HepG2 (cell line): ENCODE results near the gene NISCH. TPM values are rescaled to one million over a fixed set of nuclear protein-coding genes. Genes with fewer than 3 reads are reported as not detected.

Experiments used
- ATAC-seq: fragments of 200-7000 bp; cut with Tn5 transposase; 3 replicates; pipeline ENCODE4 v1.9.1; 2020; ENCODE audit warnings: mild to moderate bottlenecking, moderate library complexity
- BruUV-seq: library from RNA; stranded (reverse); fragments of 400-500 nt; replicated peaks from 2 replicates; lab custom pipeline; 2021; lab: Mats Ljungman, UMichigan
- CTCF ChIA-PET: fragments of 300-600 bp; formaldehyde crosslinking; extraction: SDS; loops from one replicate; lab custom pipeline; 2021; ENCODE audit warnings: low total read pairs, inconsistent platforms, low intra/inter-chr PET ratio; lab: Yijun Ruan, JAX
- POLR2A ChIA-PET: fragments of 350-600 bp; sonication (Branson Sonifier 250); formaldehyde crosslinking; loops from one replicate; lab custom pipeline; 2020; ENCODE audit warnings: antibody characterized with exemption, inconsistent platforms; lab: Yijun Ruan, JAX
- DNase-seq: peaks from one replicate; pipeline ENCODE4 v3.0.0-alpha.2; 2015; ENCODE audit warnings: low spot score
- FAIRE-seq: peaks from 3 replicates; lab custom pipeline; 2011; peaks lifted over from hg19 to GRCh38; lab: Jason Lieb, UNC
- H2AFZ ChIP-seq: one replicate; pipeline ENCODE4 v1.6.1; 2011; ENCODE audit warnings: low read length, inconsistent platforms
- H3K27ac ChIP-seq: fragments of 300-600 bp; 3 replicates; pipeline ENCODE4 v1.8.0; 2011; ENCODE audit warnings: mixed run types, mild to moderate bottlenecking, mixed read lengths, low read length, inconsistent platforms; ENCODE audit not compliant: insufficient read depth; ENCODE audit errors: extremely low read length
- H3K27me3 ChIP-seq, 2 experiments: fragments of 200-600 bp in 1 of 2; 2 replicates in 1 of 2; 3 replicates in 1 of 2; pipeline versions ENCODE4 v1.6.0 to v1.8.0; 2011; ENCODE audit warnings: low read length in 2 of 2, mild to moderate bottlenecking in 2 of 2, moderate library complexity in 2 of 2, inconsistent platforms in 1 of 2; ENCODE audit not compliant: insufficient read depth in 2 of 2, control insufficient read depth in 1 of 2
- H3K36me3 ChIP-seq, 2 experiments: fragments of 200-600 bp in 1 of 2; replicated peaks in 1 of 2; 2 replicates in 1 of 2; 3 replicates in 1 of 2; pipeline versions ENCODE4 v1.5.1 to v1.8.0; 2011; ENCODE audit warnings: low read length in 2 of 2, inconsistent platforms in 1 of 2; ENCODE audit not compliant: insufficient read depth in 2 of 2, control insufficient read depth in 1 of 2
- H3K4me1 ChIP-seq: 2 replicates; pipeline ENCODE4 v1.5.1; 2012; ENCODE audit warnings: low read length, inconsistent platforms; ENCODE audit not compliant: insufficient read depth
- H3K4me2 ChIP-seq: 2 replicates; pipeline ENCODE4 v1.6.0; 2011; ENCODE audit warnings: low read depth, low read length, inconsistent platforms
- H3K4me3 ChIP-seq, 3 experiments: fragments of 200-600 bp in 1 of 3; sonication (generic), shearing (Covaris generic) in 1 of 3; replicated peaks in 1 of 3; 2 replicates each; pipeline ENCODE4 v1.5.1; 2011 to 2016; ENCODE audit warnings: low read length in 3 of 3, inconsistent platforms in 2 of 3, low read depth in 2 of 3, mild to moderate bottlenecking in 2 of 3, control low read depth in 1 of 3, mixed read lengths in 1 of 3; ENCODE audit not compliant: insufficient read depth in 1 of 3
- H3K79me2 ChIP-seq: one replicate; pipeline ENCODE4 v1.6.1; 2011; ENCODE audit warnings: low read length, inconsistent platforms; ENCODE audit not compliant: insufficient read depth
- H3K9ac ChIP-seq: 2 replicates; pipeline ENCODE4 v1.6.0; 2011; ENCODE audit warnings: mild to moderate bottlenecking, low read depth, low read length, inconsistent platforms; ENCODE audit not compliant: insufficient read depth
- H3K9me3 ChIP-seq: 2 replicates; pipeline ENCODE4 v1.5.1; 2012; ENCODE audit warnings: mild to moderate bottlenecking, low read length
- H4K20me1 ChIP-seq: 2 replicates; pipeline ENCODE4 v1.6.0; 2011; ENCODE audit warnings: inconsistent platforms, mild to moderate bottlenecking, low read length, moderate library complexity; ENCODE audit not compliant: insufficient read depth
- ARID2 ChIP-seq: sonication (generic); formaldehyde crosslinking; IDR thresholded peaks from 2 replicates; pipeline ENCODE4 v1.8.1; 2022; ENCODE audit warnings: mild to moderate bottlenecking, missing genetic modification reagents, borderline replicate concordance
- FOXM1 ChIP-seq: sonication (generic); formaldehyde crosslinking; IDR thresholded peaks from 2 replicates; pipeline ENCODE4 v1.5.0; 2020; ENCODE audit warnings: missing genetic modification reagents
- GABPA ChIP-seq, 2 experiments: IDR thresholded peaks; 2 replicates each; pipeline ENCODE4 v1.6.1; 2011 to 2016; ENCODE audit warnings: low read depth in 2 of 2, low read length in 1 of 2, missing biosample characterization in 1 of 2, missing genetic modification characterization in 1 of 2
- GPN1 ChIP-seq: sonication (generic); formaldehyde crosslinking; IDR thresholded peaks from 2 replicates; pipeline ENCODE4 v1.5.1; 2020; ENCODE audit warnings: missing genetic modification reagents, borderline replicate concordance
- PHF8 ChIP-seq: sonication (generic); formaldehyde crosslinking; IDR thresholded peaks from 2 replicates; pipeline ENCODE4 v1.5.0; 2020; ENCODE audit warnings: missing genetic modification reagents
- POLR2AphosphoS2 ChIP-seq: IDR thresholded peaks from 2 replicates; pipeline ENCODE4 v1.6.1; 2011; ENCODE audit warnings: low read depth, low read length, improper control_type of control experiment
- SIN3A ChIP-seq: IDR thresholded peaks from 2 replicates; pipeline ENCODE4 v1.6.1; 2011; ENCODE audit warnings: low read depth, mild to moderate bottlenecking, control low read depth, low read length, borderline replicate concordance
- SOX6 ChIP-seq, 2 experiments: fragments of 450-650 bp in 1 of 2; sonication (generic) in 1 of 2; formaldehyde crosslinking in 1 of 2; IDR thresholded peaks; 2 replicates each; pipeline versions ENCODE4 v1.4.0 to v1.6.1; 2017 to 2020; ENCODE audit warnings: antibody characterized with exemption in 1 of 2, mild to moderate bottlenecking in 1 of 2, missing genetic modification reagents in 1 of 2
- SP4 ChIP-seq: sonication (generic); formaldehyde crosslinking; IDR thresholded peaks from 2 replicates; pipeline ENCODE4 v1.8.1; 2023; ENCODE audit warnings: mild to moderate bottlenecking, missing genetic modification reagents
- TEAD2 ChIP-seq: sonication (generic); formaldehyde crosslinking; IDR thresholded peaks from 2 replicates; pipeline ENCODE4 v1.9.0; 2021; ENCODE audit warnings: missing genetic modification reagents
- U2AF2 ChIP-seq: fragments of 200-400 bp; formaldehyde crosslinking; IDR thresholded peaks from 2 replicates; pipeline ENCODE4 v1.6.1; 2017; ENCODE audit warnings: low read depth, mild to moderate bottlenecking, low read length
- ZBTB21 ChIP-seq: sonication (generic); formaldehyde crosslinking; IDR thresholded peaks from 2 replicates; pipeline ENCODE4 v1.4.0; 2020; ENCODE audit warnings: missing genetic modification reagents
- ZBTB26 ChIP-seq: IDR thresholded peaks from 2 replicates; pipeline ENCODE4 v1.6.1; 2016; ENCODE audit warnings: missing compliant biosample characterization, missing genetic modification reagents, borderline replicate concordance
- ZNF253 ChIP-seq: sonication (generic); formaldehyde crosslinking; IDR thresholded peaks from 2 replicates; pipeline ENCODE4 v1.8.0; 2022; ENCODE audit warnings: mild to moderate bottlenecking, missing genetic modification reagents, borderline replicate concordance
- ZNF274 ChIP-seq: sonication (generic); formaldehyde crosslinking; IDR thresholded peaks from 2 replicates; pipeline ENCODE4 v1.5.1; 2020; ENCODE audit warnings: mild to moderate bottlenecking, missing genetic modification reagents
- ZNF550 ChIP-seq: sonication (generic); formaldehyde crosslinking; IDR thresholded peaks from 2 replicates; pipeline ENCODE4 v1.4.0; 2020; ENCODE audit warnings: mild to moderate bottlenecking, missing genetic modification reagents, borderline replicate concordance
- ZNF678 ChIP-seq: sonication (generic); formaldehyde crosslinking; IDR thresholded peaks from 2 replicates; pipeline ENCODE4 v1.4.0; 2020; ENCODE audit warnings: mild to moderate bottlenecking, missing genetic modification reagents
- WGBS: methylation state at CpG from one replicate; pipeline ENCODE4 v1.1.6; 2017; ENCODE audit warnings: low lambda C conversion rate; 5-methylcytosine and 5-hydroxymethylcytosine counted together
- in situ Hi-C: cut with HindIII; loops from 2 replicates; pipeline ENCODE4 v1.10.0; 2017; ENCODE audit warnings: low pct_unique_long_range_greater_than_20kb; ENCODE audit not compliant: extremely low pct_ligation_motif_present
- intact Hi-C: fragments of 100-400 bp; cut with micrococcal nuclease; formaldehyde crosslinking; loops from one replicate; pipeline ENCODE4 v1.10.0; 2022; ENCODE audit not compliant: unreplicated experiment
- polyA plus RNA-seq, 8 experiments: library from polyadenylated mRNA; depleted of rRNA in 3 of 8; stranded (reverse) in 7 of 8; unstranded in 1 of 8; fragments of >200 nt; fragmentation: Illumina TruSeq in 4 of 8; extraction: Trizol in 4 of 8; gene quantifications; 2 replicates each; pipeline versions ENCODE4 v1.2.1 to v1.2.3, GENCODE V29; 2011 to 2016; ENCODE audit warnings: low read depth in 4 of 8, missing spikeins in 1 of 8, mixed read lengths in 1 of 8; ENCODE audit not compliant: insufficient read depth in 1 of 8
- total RNA-seq, 5 experiments: library from RNA; depleted of rRNA; stranded (reverse); fragments of >200 nt; fragmentation: Illumina TruSeq; extraction: Trizol; gene quantifications; 2 replicates each; pipeline ENCODE4 v1.2.3, GENCODE V29; 2016; ENCODE audit warnings: low read depth in 1 of 5
- TF ChIP-seq, protein P1 (sequence below): sonication (generic); formaldehyde crosslinking; IDR thresholded peaks from 2 replicates; pipeline ENCODE4 v1.4.0; 2020; ENCODE audit warnings: missing genetic modification reagents; ENCODE audit errors: not compliant biosample characterization

NISCH gene
- total and polyA plus RNA-seq, 2 of the 13 experiments (the other 11 are each of a cell fraction or from before 2014, with no cell fraction given) = 27.0 to 47.6 TPM

GRCh38 chr3:52429779-52430415, 25.5 kb upstream of the NISCH start:
- in situ Hi-C loops (no loop called here), intact Hi-C loops (no loop called here)
- no peaks in the 10 kb centered on the region for H3K36me3 ChIP-seq
- no TSS peak for BruUV-seq
- ATAC-seq = peak; percentile 89
- POLR2A ChIA-PET = interaction anchor here (0.9 to 2.2 kb wide), 3 partner anchors 15 to 106 kb away, joined by 3 to 14 read pairs (median 3); partner anchors contain the start of genes SEMA3G and UQCC5
- H3K9me3 ChIP-seq = no peaks in the 10 kb centered on the region
- FAIRE-seq = peak; percentile 87
- no peaks in the 10 kb centered on the region for H3K79me2 ChIP-seq
- H3K27me3 ChIP-seq = no peaks in the 10 kb centered on the region
- peaks cover 71% of the 10 kb centered on the region for H3K4me1 ChIP-seq
- CTCF ChIA-PET = interaction anchor here (2.3 to 4.0 kb wide), 2 partner anchors 17 to 20 kb away, joined by 6 to 83 read pairs; partner anchors contain the start of gene SEMA3G
- peak; percentile 95 for DNase-seq
- peak overlapping the region; percentile 61 for H3K9ac ChIP-seq
- peak overlapping the region; percentile 83 for H3K27ac ChIP-seq
- peak overlapping the region in 1 of 3 experiments; percentile 34; a peak in 2 of 6 replicates for H3K4me3 ChIP-seq
- H2AFZ ChIP-seq = no peak overlapping the region
- 13% methylated on average over 4 of the region's 7 CpGs for WGBS
- peak overlapping the region; percentile 68 for H3K4me2 ChIP-seq
- H4K20me1 ChIP-seq = no peaks in the 10 kb centered on the region
- TF ChIP-seq ZBTB26 (CRISPR knock-in tag) = peak; percentile 55; the same call in 1 of the 2 replicates
- TF ChIP-seq GPN1 = no peak
- TF ChIP-seq POLR2AphosphoS2 = no peak
- no peak for TF ChIP-seq TEAD2
- TF ChIP-seq SOX6 (IDR thresholded peaks at IDR 0.05) = no peak
- peak; percentile 100 for TF ChIP-seq SOX6 (CRISPR knock-in tag; IDR thresholded peaks at IDR 0.05)
- TF ChIP-seq ZBTB21 (CRISPR knock-in tag) = peak; percentile 98
- TF ChIP-seq ARID2 (CRISPR knock-in tag) = no peak
- no peak for TF ChIP-seq FOXM1
- TF ChIP-seq SIN3A = no peak; the same call in 1 of the 2 replicates
- no peak for TF ChIP-seq ZNF678 (CRISPR knock-in tag)
- no peak for TF ChIP-seq U2AF2
- TF ChIP-seq, protein P1, sequence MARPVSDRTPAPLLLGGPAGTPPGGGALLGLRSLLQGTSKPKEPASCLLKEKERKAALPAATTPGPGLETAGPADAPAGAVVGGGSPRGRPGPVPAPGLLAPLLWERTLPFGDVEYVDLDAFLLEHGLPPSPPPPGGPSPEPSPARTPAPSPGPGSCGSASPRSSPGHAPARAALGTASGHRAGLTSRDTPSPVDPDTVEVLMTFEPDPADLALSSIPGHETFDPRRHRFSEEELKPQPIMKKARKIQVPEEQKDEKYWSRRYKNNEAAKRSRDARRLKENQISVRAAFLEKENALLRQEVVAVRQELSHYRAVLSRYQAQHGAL = no peak
- TF ChIP-seq PHF8 (CRISPR knock-in tag) = 0 out of 2 replicates have a peak, but pooled peaks have one; percentile 19
- TF ChIP-seq ZNF274 (CRISPR knock-in tag) = no peak
- TF ChIP-seq GABPA (IDR thresholded peaks at IDR 0.05; ENCODE audit: low read depth, low read length) = no peak
- TF ChIP-seq GABPA (CRISPR knock-in tag; IDR thresholded peaks at IDR 0.05; ENCODE audit: low read depth) = peak; percentile 48; the same call in 1 of the 2 replicates
- TF ChIP-seq ZNF253 (CRISPR knock-in tag) = no peak
- TF ChIP-seq ZNF550 = no peak
- TF ChIP-seq SP4 (CRISPR knock-in tag) = peak; percentile 41
